Measurements from ENCODE around the gene NUP160.
A peak's percentile ranks its signal among the peaks of the same experiment; 100 is the strongest.
"Not testable (repeated sequence)": the region's sequence is repeated elsewhere in the genome, so short reads cannot be mapped to it uniquely, and the experiment has no call there.

The NUP160 gene

GRCh38 chr11:47863898-47864430 is 15.8 kb upstream of the NUP160 start:
- no peak for DNase-seq (ENCODE audit: low spot score)

DNA sequence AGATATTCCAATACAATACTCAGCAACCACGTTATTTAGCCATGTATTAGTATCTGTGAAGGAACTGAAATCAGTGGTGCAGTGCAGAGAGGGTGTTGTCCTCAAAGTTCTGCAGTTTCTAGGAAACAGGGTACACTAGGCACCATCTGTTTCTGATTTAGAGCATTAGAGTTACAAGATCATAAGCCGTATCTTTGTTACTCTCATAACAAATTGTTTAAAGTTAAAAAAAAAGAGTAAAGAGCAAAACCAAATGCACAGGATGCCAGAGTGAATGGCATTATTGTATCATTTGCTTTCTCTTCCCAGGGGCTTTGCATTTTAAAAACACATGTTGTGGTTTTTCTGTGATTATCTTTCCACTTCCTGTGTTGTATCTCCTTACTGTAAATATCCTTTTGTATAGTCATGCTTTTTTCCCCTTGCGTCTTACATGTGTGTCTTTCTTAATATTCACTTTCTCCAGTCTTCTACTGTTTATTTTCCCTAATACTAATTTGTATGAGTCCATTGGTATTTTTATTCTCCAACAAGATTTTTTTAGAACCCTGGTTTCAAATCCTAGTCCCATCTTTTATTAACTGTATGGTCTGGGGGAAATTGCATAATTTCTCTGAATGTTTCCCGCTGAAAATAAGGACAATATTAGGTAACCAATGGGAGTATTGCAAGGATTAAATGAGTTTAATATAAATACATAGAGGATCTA is 15.2 kb upstream of the NUP160 start:
- no peak for DNase-seq (ENCODE audit: low spot score)

DNA sequence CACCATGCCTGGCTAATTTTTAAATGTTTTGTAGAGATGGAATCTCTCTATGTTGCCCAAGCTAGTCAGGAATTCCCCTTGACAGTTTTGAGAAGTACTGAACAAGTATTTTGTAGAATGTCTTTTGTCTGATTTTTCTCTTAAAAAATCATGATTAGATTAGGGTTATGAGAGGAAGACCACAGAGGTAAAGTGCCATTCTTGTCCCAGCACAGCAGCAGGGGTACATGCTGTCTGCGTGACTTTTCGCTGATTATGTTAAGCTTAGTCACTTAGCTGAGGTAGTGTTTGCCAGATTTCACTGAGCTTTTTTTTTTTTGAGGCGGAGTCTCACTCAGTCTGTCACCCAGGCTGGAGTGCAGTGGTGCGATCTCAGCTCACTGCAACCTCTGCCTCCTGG is 13.6 kb upstream of the NUP160 start:
- peak; percentile 43 for DNase-seq (ENCODE audit: low spot score)

- DNase-seq (ENCODE audit: low spot score), result no peak
Measured at GRCh38 chr11:47860536-47860935, 12.4 kb upstream of the NUP160 start.

GRCh38 chr11:47857892-47858543 is 9.9 kb upstream of the NUP160 start:
- DNase-seq (ENCODE audit: low spot score), result no peak

- DNase-seq (ENCODE audit: low spot score), result no peak
Measured at GRCh38 chr11:47857485-47857884, 9.3 kb upstream of the NUP160 start.

DNA sequence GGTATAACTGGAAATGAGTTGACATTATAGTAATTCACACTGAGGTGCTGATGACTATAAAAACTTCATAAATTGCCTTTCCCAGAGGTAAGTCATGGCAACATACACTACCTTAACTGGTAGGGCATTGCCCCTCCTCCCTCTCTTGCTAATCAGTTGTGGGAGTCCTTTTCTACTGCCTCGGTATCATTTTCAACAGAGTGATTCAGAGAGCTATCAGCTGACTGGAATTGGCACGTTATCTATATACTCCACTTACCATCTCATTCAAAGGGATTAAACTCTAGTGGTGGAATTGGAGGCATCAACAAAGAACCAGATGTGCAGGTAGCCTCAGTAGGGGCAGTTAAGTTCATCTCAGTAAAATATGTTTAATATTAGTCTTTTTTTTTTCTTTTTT is 8.0 kb upstream of the NUP160 start:
- no peak for DNase-seq (ENCODE audit: low spot score)

- no peak for DNase-seq (ENCODE audit: low spot score)
Measured at GRCh38 chr11:47854667-47855066, 6.5 kb upstream of the NUP160 start.

DNA sequence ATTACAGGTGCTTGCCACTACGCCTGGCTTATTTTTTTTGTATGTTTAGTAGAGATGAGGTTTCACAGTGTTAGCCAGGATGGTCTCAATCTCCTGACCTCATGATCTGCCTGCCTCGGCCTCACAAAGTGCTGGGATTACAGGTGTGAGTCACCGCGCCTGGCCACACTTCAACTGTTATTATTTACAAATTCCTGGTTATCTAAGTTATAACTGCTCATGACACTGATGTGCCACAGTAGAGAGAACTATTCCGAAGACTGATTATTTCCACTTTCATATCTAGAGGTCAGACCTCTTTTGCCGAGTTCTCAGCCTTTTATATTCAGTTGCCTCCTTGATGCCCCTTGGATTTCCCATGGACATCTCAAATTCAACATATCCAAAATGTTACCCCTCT is 3.9 kb upstream of the NUP160 start:
- DNase-seq (ENCODE audit: low spot score), result no peak

DNA sequence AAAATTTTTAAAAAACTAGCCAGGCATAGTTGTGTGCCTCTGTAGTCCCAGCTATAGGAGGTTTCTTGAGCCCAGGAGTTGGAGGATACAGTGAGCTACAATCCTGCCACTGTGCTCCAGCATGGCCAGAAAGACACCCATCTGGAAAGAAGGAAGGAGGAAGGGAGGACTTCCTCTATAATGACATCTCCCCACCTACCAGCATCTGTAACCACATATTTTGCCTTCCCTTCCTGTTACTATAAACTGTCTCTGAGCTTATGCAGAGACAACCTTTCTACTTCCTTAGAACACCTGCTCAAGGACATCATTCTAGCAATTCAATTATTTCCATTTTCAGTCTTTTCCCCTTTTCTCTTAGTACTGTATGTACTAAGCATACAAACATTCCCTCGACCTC is 2.2 kb upstream of the NUP160 start:
- DNase-seq (ENCODE audit: low spot score), result no peak

GRCh38 chr11:47848700-47849155 is 578 bp upstream of the NUP160 start:
- DNase-seq (ENCODE audit: low spot score), result no peak

- no peak for DNase-seq (ENCODE audit: low spot score)
Measured at GRCh38 chr11:47847537-47847891, 636 bp downstream of the NUP160 start.

DNA sequence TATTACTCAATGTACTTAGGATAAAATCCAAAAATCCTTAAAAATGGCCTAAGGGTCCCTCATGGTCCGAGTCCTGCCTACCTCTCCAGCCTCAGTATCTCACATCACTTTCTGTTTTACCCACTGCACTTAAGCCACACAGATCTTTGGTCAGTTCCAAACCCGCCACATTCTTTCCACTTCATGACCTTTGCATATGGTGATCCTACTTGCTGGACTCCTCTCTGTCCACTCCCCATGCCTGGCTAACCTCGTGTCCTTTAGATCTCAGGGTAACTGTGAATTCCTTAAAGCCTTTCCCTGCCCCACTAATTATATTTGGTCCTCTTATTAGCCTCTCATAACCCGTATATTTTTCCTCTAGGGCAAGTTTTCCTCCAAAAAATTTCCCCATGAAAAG is 1.2 kb downstream of the NUP160 start:
- no peak for DNase-seq (ENCODE audit: low spot score)

- no peak for DNase-seq (ENCODE audit: low spot score)
Measured at GRCh38 chr11:47843361-47844055, 4.6 kb downstream of the NUP160 start.

GRCh38 chr11:47842749-47843148 is 5.4 kb downstream of the NUP160 start:
- DNase-seq (ENCODE audit: low spot score), result no peak

DNA sequence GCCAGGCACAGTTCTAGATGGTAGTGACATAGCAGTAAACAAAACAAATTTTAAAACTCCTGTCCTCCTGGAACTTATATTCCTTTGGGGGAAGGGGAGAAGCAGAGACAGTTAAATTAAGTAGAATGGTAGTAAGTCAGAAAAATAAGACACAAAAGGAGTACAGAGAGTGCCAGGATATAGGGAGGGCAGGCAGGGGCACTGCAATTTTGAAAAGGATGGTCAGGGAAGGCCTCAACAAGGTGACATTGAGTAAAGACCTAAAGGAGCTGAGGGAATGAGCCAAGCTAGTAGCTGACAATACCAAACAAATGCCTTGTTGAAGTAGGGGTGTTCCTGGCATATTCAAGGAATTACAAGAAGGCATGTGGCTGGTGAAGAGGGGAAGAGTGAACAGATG is 10.2 kb downstream of the NUP160 start:
- DNase-seq (ENCODE audit: low spot score), result no peak

GRCh38 chr11:47837292-47837691 is 10.9 kb downstream of the NUP160 start:
- no peak for DNase-seq (ENCODE audit: low spot score)

DNA sequence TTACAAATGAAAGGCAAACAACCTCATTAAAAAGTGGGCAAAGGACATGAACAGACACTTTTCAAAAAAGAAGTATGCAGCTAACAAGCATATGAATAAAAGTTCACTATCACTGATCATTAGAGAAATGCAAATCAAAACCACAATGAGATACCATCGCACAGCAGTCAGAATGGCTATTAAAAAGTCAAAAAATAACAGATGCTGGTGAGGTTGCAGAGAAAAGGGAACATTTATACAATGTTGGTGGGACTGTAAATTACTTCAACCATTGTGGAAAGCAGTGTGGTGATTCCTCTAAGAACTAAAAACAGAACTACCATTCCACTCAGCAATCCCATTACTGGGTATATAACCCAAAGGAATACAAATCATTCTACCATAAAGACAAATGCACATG is 18.1 kb downstream of the NUP160 start:
- DNase-seq (ENCODE audit: low spot score), result not testable (repeated sequence)

DNA sequence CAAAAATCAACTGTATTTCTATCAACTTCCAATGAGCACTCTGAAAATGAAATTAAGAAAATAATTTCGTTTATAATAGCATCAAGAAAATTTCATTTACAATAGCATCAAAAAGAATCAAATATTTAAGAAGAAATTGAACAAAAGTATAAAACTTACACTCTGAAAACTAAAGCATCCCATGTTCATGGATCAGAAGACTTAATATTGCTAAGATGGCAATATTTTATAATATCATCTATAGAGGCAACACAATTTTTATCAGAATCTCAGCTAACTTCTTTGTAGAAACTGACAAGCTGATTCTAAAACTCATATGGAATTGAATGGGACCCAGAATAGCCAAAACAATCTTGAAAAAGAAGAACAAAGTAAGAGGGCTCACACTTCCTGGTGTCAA is 19.9 kb downstream of the NUP160 start:
- DNase-seq (ENCODE audit: low spot score), result no peak

GRCh38 chr11:47822664-47823063 is 25.5 kb downstream of the NUP160 start:
- DNase-seq (ENCODE audit: low spot score), result not testable (repeated sequence)

DNA sequence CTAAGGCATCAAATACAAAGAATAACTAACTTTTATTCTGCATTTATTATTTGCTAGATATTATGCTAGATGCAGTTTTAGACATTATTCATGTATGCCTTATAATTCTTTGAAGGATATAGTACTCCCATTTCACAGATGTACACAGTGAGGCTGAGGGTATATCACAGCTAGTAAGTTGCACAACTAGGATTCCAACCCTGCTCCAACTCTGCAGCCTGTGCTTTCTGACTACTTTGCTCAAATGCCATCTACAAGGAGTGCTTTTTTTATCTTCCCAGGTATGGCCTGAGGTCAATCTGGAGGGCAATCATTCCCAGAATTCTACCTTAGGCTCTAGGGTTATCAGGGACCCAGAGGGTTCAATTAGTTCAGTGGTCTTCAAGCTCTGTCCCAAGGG is 28.4 kb downstream of the NUP160 start:
- no peak for DNase-seq (ENCODE audit: low spot score)

DNA sequence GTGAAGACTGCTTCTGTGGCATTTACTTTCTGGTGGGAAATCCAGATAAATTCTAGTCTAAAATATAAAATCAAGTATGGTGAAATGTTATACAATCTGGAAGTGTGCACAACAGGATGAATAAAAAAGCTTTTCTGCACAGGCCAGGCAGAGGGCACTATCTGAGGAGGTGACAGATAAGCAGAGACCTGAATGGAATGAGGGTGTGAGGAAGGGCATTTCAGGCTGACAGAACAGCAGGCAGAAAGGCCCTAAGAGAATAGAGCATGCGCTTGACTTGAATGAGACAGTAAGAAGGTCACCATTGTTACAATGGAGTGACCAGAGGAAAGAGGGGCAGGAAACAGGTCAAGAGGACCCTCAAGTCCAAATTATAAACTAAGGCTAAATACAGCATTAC is 47.4 kb downstream of the NUP160 start:
- DNase-seq (ENCODE audit: low spot score), result no peak

DNA sequence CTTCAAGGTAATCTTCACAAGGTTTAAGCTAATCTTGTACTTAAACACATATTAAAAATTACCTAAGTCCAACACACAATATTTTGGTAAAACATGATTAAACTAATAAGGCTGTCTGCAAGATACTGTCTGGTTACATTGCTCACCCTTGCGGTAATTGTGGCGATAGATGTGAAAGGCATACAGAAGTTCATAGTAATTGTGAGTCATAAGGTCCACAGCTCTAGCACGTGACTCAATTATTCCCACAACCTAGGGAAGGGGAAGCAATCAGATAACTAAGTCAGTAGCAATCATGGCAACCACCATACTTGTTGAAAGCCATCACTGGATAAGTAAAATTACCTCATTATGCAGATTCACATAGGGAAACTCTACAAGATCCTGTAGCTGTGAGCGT is 50.5 kb downstream of the NUP160 start:
- DNase-seq (ENCODE audit: low spot score), result peak; percentile 82

All from RKO (cell line).